PFSK-1 (cell line): Measurements from ENCODE around the gene ADCK1.

Experiments
- FOXP2 ChIP-seq: optimal IDR thresholded peaks from 2 replicates; pipeline ENCODE3; 2011; ENCODE audit warnings: borderline replicate concordance, control low read depth, inconsistent platforms; ENCODE audit not compliant: insufficient read depth; ENCODE audit errors: extremely low read length, extremely low read depth
- POLR2AphosphoS5 ChIP-seq: IDR thresholded peaks from 2 replicates; pipeline ENCODE4 v1.6.1; 2012; ENCODE audit warnings: low read depth, mild to moderate bottlenecking, control low read depth, low read length, moderate library complexity
- REST ChIP-seq, 2 experiments: IDR thresholded peaks; 2 replicates each; pipeline versions ENCODE4 v1.6.1 to v1.8.0; 2011 to 2012; ENCODE audit warnings: low read depth in 2 of 2, low read length in 2 of 2, control low read depth in 1 of 2, inconsistent platforms in 1 of 2, mild to moderate bottlenecking in 1 of 2, moderate library complexity in 1 of 2; ENCODE audit not compliant: insufficient read depth in 1 of 2
- SIN3A ChIP-seq: IDR thresholded peaks from 2 replicates; pipeline ENCODE4 v1.6.1; 2012; ENCODE audit warnings: mild to moderate bottlenecking, low read length, moderate library complexity, borderline replicate concordance; ENCODE audit not compliant: insufficient read depth
- TAF1 ChIP-seq: IDR thresholded peaks from 2 replicates; pipeline ENCODE4 v1.6.1; 2012; ENCODE audit warnings: low read length, control low read depth, borderline replicate concordance; ENCODE audit not compliant: insufficient read depth

Gene ADCK1

GRCh38 chr14:77791225-77791600, 8.7 kb upstream of the ADCK1 start:
- TF ChIP-seq REST (IDR thresholded peaks at IDR 0.05; ENCODE audit: insufficient read depth in 1 of 2, low read depth in 2 of 2, low read length in 2 of 2) (no peak), TAF1 (no peak), SIN3A (no peak), FOXP2 (no peak)

GRCh38 chr14:77794357-77794756, 5.6 kb upstream of the ADCK1 start:
- TF ChIP-seq REST (IDR thresholded peaks at IDR 0.05; ENCODE audit: insufficient read depth in 1 of 2, low read depth in 2 of 2, low read length in 2 of 2) (no peak), POLR2AphosphoS5 (no peak), SIN3A (no peak), TAF1 (no peak), FOXP2 (no peak)

GRCh38 chr14:77800814-77801213, 905 bp downstream of the ADCK1 start:
- TF ChIP-seq SIN3A = no peak
- TF ChIP-seq TAF1 = no peak
- TF ChIP-seq POLR2AphosphoS5 = no peak
- TF ChIP-seq REST (IDR thresholded peaks at IDR 0.05; ENCODE audit: insufficient read depth in 1 of 2, low read depth in 2 of 2, low read length in 2 of 2) = no peak
- no peak for TF ChIP-seq FOXP2

- TF ChIP-seq REST (IDR thresholded peaks at IDR 0.05; ENCODE audit: insufficient read depth in 1 of 2, low read depth in 2 of 2, low read length in 2 of 2) = no peak
- no peak for TF ChIP-seq POLR2AphosphoS5
- TF ChIP-seq SIN3A = no peak
- TF ChIP-seq FOXP2 = no peak
- no peak for TF ChIP-seq TAF1
Measured at GRCh38 chr14:77804592-77804991, 4.7 kb downstream of the ADCK1 start.

- TF ChIP-seq POLR2AphosphoS5 (no peak), TAF1 (no peak), FOXP2 (no peak), SIN3A (no peak), REST (IDR thresholded peaks at IDR 0.05; ENCODE audit: insufficient read depth in 1 of 2, low read depth in 2 of 2, low read length in 2 of 2) (no peak)
Measured at GRCh38 chr14:77805706-77806105, 5.8 kb downstream of the ADCK1 start.
